Tibial artery (tissue), 4 donors: ENCODE data around the gene E2F8.
"Not testable (repeated sequence)": the region's sequence is repeated elsewhere in the genome, so short reads cannot be mapped to it uniquely, and the experiment has no call there.

Experiments
- DNase-seq, 2 donors: peaks; one replicate each; pipeline ENCODE4 v3.0.0-alpha.2; 2019
- H3K27ac ChIP-seq, 2 donors: fragments of 200-600 bp; sonication (generic) in 1 of 2; 1 replicate in 1 of 2; 2 replicates in 1 of 2; pipeline ENCODE4 v1.5.1; 2018 to 2019; ENCODE audit warnings: mild to moderate bottlenecking in 1 of 2
- H3K27me3 ChIP-seq, 2 donors: fragments of 200-600 bp; sonication (generic) in 1 of 2; one replicate each; pipeline versions ENCODE4 v1.5.1 to v1.6.0; 2016 to 2019
- H3K36me3 ChIP-seq, 3 donors: fragments of 200-600 bp; sonication (generic) in 2 of 3; one replicate each; pipeline ENCODE4 v1.5.1; 2016 to 2019; ENCODE audit warnings: mild to moderate bottlenecking in 2 of 3
- H3K4me1 ChIP-seq, 4 donors: fragments of 200-600 bp; sonication (generic) in 2 of 4; 1 replicate in 3 of 4; 2 replicates in 1 of 4; pipeline ENCODE4 v1.5.1; 2016 to 2019
- H3K4me3 ChIP-seq, 2 donors: fragments of 200-600 bp; sonication (generic) in 1 of 2; 1 replicate in 1 of 2; 2 replicates in 1 of 2; pipeline ENCODE4 v1.5.1; 2018 to 2019; ENCODE audit warnings: mild to moderate bottlenecking in 2 of 2
- H3K9me3 ChIP-seq, 3 donors: fragments of 200-600 bp; sonication (generic) in 1 of 3; one replicate each; pipeline ENCODE4 v1.5.1; 2016 to 2019
- intact Hi-C: fragments of 100-400 bp; cut with DNase I; formaldehyde crosslinking; loops from one replicate; pipeline ENCODE4 v1.15.0; 2023; ENCODE audit warnings: low total_unique reads
- TF ChIP-seq, protein P1 (sequence below), 2 experiments: fragments of 200-600 bp in 1 of 2; fragments of 450-650 bp in 1 of 2; IDR thresholded peaks; one replicate each; pipeline ENCODE4 v1.5.1; 2017 to 2019; ENCODE audit warnings: antibody characterized with exemption in 2 of 2, mild to moderate bottlenecking in 1 of 2, moderate library complexity in 1 of 2

E2F8 gene

DNA sequence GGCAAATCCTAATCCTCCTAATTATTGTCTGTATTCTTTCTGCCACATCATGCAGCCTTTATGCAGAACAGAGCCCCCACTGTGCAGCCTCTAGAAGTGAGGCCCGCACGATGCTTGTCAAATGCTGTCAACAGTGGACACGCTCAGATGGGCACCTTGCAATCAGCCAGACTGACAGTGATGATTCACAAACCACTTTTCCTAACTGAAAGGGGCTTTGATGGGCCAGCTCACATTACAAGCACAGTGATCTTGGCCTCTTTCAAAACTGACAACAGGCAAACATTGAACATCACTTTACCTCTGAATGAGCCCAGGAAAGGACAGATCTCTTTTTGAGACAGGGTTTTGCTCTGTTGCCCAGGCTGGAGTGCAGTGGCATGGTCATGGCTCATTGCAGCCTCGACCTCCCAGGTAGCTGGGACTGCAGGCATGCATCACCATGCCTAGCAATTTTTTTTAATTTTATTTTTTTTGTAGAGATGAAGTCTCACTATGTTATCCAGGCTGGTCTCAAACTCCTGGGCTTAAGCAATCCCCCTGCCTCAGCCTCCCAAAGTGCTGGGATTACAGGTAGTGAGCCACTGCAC, 18.0 kb upstream of the E2F8 start:
- Histone ChIP-seq H3K27ac (no peak overlapping the region), H3K27me3 (peaks cover 0 to 5% of the 10 kb centered on the region in 2 donors), H3K4me3 (no peak overlapping the region), H3K9me3 (no peaks in the 10 kb centered on the region), H3K36me3 (no peaks in the 10 kb centered on the region), H3K4me1 (no peaks in the 10 kb centered on the region)
- TF ChIP-seq, protein P1, sequence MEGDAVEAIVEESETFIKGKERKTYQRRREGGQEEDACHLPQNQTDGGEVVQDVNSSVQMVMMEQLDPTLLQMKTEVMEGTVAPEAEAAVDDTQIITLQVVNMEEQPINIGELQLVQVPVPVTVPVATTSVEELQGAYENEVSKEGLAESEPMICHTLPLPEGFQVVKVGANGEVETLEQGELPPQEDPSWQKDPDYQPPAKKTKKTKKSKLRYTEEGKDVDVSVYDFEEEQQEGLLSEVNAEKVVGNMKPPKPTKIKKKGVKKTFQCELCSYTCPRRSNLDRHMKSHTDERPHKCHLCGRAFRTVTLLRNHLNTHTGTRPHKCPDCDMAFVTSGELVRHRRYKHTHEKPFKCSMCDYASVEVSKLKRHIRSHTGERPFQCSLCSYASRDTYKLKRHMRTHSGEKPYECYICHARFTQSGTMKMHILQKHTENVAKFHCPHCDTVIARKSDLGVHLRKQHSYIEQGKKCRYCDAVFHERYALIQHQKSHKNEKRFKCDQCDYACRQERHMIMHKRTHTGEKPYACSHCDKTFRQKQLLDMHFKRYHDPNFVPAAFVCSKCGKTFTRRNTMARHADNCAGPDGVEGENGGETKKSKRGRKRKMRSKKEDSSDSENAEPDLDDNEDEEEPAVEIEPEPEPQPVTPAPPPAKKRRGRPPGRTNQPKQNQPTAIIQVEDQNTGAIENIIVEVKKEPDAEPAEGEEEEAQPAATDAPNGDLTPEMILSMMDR (IDR thresholded peaks at IDR 0.05) = no peak
- DNase-seq = no peak
- intact Hi-C loops = loop anchor here (5.0 kb wide), 1 partner anchor 294 kb away; no protein-coding TSS in a partner anchor

DNA sequence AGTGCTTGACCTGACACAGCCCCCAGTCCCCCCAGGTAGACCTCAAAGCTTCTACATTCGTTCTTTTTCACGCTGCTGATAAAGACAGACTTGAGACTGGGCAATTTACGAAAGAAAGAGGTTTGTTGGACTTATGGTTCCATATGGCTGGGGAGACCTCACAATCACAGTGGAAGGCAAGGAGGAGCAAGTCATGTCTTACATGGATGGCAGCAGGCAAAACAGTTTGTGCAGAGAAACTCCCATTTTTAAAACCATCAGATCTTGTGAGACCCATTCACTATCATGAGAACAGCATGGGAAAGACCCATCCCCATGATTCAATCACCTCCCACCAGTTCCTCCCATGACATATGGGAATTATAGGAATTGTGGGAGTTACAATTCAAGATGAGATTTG, 13.7 kb upstream of the E2F8 start:
- H3K4me3 ChIP-seq, H3K27me3 ChIP-seq, H3K36me3 ChIP-seq, intact Hi-C loops, DNase-seq, H3K27ac ChIP-seq, H3K9me3 ChIP-seq, H3K4me1 ChIP-seq: not testable (repeated sequence)

- H3K36me3 ChIP-seq = no peaks in the 10 kb centered on the region
- DNase-seq = no peak
- H3K4me3 ChIP-seq = no peak overlapping the region
- peaks cover 0 to 5% of the 10 kb centered on the region in 2 donors for H3K27me3 ChIP-seq
- TF ChIP-seq, protein P1 (IDR thresholded peaks at IDR 0.05) = no peak
- no peak overlapping the region for H3K27ac ChIP-seq
- intact Hi-C loops = no loop called here
- H3K9me3 ChIP-seq = no peaks in the 10 kb centered on the region
- H3K4me1 ChIP-seq = no peaks in the 10 kb centered on the region
Observed at GRCh38 chr11:19253817-19254216, 13.1 kb upstream of the E2F8 start.

GRCh38 chr11:19253153-19253745, 12.5 kb upstream of the E2F8 start:
- DNase-seq = no peak
- H3K27ac ChIP-seq = no peak overlapping the region
- H3K4me1 ChIP-seq = no peaks in the 10 kb centered on the region
- H3K36me3 ChIP-seq = no peaks in the 10 kb centered on the region
- intact Hi-C loops = no loop called here
- H3K4me3 ChIP-seq = no peak overlapping the region
- no peaks in the 10 kb centered on the region for H3K9me3 ChIP-seq
- peaks cover 0 to 5% of the 10 kb centered on the region in 2 donors for H3K27me3 ChIP-seq
- TF ChIP-seq, protein P1 (IDR thresholded peaks at IDR 0.05) = no peak

GRCh38 chr11:19252394-19253152, 11.8 kb upstream of the E2F8 start:
- DNase-seq = no peak
- no peaks in the 10 kb centered on the region for H3K4me1 ChIP-seq
- no peak overlapping the region for H3K4me3 ChIP-seq
- TF ChIP-seq, protein P1 (IDR thresholded peaks at IDR 0.05) = no peak
- no peaks in the 10 kb centered on the region for H3K36me3 ChIP-seq
- H3K27me3 ChIP-seq = peaks cover 0 to 5% of the 10 kb centered on the region in 2 donors
- intact Hi-C loops = no loop called here
- H3K27ac ChIP-seq = no peak overlapping the region
- H3K9me3 ChIP-seq = no peaks in the 10 kb centered on the region

GRCh38 chr11:19251577-19251976, 10.8 kb upstream of the E2F8 start:
- no peaks in the 10 kb centered on the region for H3K4me1 ChIP-seq
- TF ChIP-seq, protein P1 (IDR thresholded peaks at IDR 0.05) = no peak
- H3K4me3 ChIP-seq = no peak overlapping the region
- no peaks in the 10 kb centered on the region for H3K27me3 ChIP-seq
- H3K27ac ChIP-seq = no peak overlapping the region
- intact Hi-C loops = no loop called here
- DNase-seq = no peak
- no peaks in the 10 kb centered on the region for H3K36me3 ChIP-seq
- H3K9me3 ChIP-seq = no peaks in the 10 kb centered on the region
